ENCODE results near the gene ATMIN. TPM values are rescaled to one million over a fixed set of nuclear protein-coding genes. Genes with fewer than 3 reads are reported as not detected.

The ATMIN gene
- 44.5 TPM for total RNA-seq

DNA sequence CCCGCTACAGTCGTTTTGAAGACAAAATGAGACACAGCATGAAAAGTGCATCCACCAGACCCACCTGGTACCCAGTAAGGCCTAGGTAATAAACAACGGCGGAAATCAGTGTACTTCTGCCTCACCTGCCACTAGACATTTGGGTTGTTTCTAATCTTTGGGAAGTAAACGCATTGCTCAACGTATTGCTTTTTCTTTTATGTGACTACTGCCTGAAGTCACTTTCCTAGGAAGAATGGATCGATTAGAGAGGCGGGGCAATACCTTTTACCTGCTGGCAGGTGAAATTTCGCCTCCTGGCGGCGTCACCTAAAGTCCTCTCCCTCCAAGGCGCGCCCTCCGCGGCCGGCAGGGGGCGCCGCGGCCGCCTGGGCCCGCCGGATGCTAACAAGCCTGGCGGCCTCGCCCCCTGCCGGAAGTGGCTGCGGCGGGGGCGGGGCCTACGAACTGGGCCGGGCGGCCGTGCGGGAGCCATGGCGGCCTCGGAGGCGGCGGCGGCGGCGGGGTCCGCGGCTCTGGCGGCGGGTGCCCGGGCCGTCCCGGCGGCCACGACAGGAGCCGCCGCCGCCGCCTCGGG is at the start of gene ATMIN:
Gene ATMIN (plus strand): TSS at position 445 of the 577 bp plus-strand sequence. CDS start 29 bp downstream, at position 474.

GRCh38 chr16:81006813-81007695 is 28.6 kb upstream of the ATMIN start, which contains the start of the genes CENPN and CMC2:
Gene CENPN (plus strand): TSS chr16:81007214. CDS start chr16:81011940, 4,726 bp downstream.
Gene CMC2 (minus strand): TSS chr16:81006885. CDS start chr16:80997394, 9,491 bp downstream.

DNA sequence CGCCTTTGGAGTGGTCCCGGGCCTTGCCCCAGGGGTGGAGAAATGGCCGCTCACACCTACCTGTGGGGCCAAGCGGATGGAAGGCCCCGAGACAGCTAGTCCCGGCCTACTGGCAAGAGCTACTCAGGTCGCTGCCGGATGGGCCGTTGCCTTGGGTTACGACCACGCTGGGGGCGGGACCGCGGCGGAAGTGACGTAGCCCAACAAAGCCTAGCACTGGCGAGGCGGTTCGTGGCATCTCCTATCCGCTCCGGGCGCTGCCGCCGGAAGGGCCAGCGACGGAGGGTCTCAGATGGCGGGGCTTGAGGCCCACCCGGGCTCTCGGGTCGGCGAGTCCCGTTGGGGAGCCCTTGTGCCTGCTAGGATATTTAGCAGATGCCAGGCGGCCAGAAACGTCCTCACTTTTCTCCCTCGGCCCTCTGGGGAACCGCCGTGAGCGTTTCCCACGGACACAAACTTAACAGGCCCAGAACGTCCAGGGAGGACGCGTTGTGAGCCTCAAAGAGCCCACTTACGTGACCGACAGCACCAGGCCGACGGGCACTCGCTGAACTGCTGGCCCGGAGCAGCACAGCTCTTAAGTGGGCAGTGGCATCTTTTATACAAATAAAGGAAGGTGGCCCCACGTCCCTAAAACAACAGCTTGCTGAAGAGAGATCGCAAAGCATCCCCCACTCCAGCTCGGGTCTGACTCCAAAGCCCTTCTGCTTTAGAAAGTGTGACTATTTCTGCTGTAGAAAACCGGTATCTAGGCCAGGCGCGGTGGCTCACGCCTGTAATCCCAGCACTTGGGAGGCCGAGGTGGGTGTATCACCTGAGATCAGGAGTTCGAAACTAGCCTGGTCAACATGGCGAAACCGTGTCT is 41.7 kb downstream of the ATMIN start, which contains the start of gene C16orf46:
Gene C16orf46 (minus strand): TSS at position 163 of the 865 bp plus-strand sequence. CDS start 13,283 bp downstream, outside the sequence.

DNA sequence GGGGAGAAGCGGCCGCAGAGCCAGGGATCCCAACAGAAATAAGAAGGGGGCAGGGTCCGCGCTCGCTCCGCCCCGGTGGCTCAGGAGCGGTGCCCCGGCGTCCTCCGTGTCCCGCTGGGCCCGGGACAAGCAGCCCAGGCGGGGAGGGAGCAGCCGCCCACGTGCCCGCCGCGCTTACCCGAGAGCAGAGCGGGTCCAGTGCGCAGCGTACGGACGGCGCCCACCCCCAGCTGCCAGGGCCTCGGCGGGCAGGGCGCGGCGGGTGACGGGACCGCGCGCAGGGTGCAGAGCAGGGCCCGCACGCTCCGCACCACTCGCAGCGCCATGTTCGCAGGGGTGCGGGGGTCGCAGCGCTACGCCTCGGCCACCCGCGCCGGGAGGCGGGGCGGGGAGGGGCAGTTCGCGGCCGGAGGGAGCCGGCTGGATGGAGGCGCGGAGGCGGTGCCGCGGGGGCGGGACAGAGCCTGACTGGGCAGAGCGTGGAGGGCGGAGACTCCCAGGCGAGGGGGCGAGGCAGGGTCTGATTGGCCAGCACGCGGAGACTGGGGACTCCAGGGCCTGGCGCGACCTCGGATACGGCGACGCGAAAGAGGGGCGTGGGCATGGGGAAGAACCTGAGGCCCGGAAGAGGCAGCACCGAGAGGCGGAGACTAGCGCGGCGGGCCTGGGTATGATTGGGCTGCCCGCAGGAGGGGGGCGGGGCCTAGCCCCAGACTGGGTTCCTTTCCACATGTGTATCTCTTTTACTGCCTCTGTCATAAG is 60.5 kb downstream of the ATMIN start, which contains the start of gene GCSH:
Gene GCSH (minus strand): TSS at position 443 of the 762 bp plus-strand sequence. CDS start 117 bp downstream, at position 326.

Other genes with a start within 250 kb of the ATMIN start
- 8.1 TPM for gene CDYL2, start 231.2 kb upstream of the ATMIN start, total RNA-seq
- gene CMC2, start 29.0 kb upstream of the ATMIN start, total RNA-seq = 37.1 TPM
- gene CENPN, start 28.6 kb upstream of the ATMIN start, total RNA-seq = 10.0 TPM
- 2.3 TPM for gene C16orf46, start 41.4 kb downstream of the ATMIN start, total RNA-seq
- 34.5 TPM for gene GCSH, start 60.6 kb downstream of the ATMIN start, total RNA-seq
- 11.5 TPM for gene BCO1, start 202.8 kb downstream of the ATMIN start, total RNA-seq